ENCODE measurements around the gene ABCC8. TPM values are rescaled to one million over a fixed set of nuclear protein-coding genes. Genes with fewer than 3 reads are reported as not detected.
A peak's percentile ranks its signal among the peaks of the same experiment; 100 is the strongest.
"Not testable (repeated sequence)": the region's sequence is repeated elsewhere in the genome, so short reads cannot be mapped to it uniquely, and the experiment has no call there.

ABCC8 gene
- total RNA-seq, 1 experiment from 2014 or later = 0.47 TPM

- DNase-seq (ENCODE audit: low spot score) = no peak
- in situ Hi-C loops (cut with HindIII; ENCODE audit: low sequenced_read_pairs) = no loop called here
Observed at GRCh38 chr11:17443423-17443822, 33.2 kb downstream of the ABCC8 start.

- in situ Hi-C loops (cut with HindIII; ENCODE audit: low sequenced_read_pairs) = no loop called here
Observed at GRCh38 chr11:17443000-17443399, 33.6 kb downstream of the ABCC8 start.

GRCh38 chr11:17439316-17439782, 37.3 kb downstream of the ABCC8 start:
- in situ Hi-C loops (cut with HindIII; ENCODE audit: low sequenced_read_pairs) = no loop called here
- DNase-seq (ENCODE audit: low spot score) = no peak

More at GRCh38 chr11:17443000-17443399, 33.6 kb downstream of the ABCC8 start:
- peak; percentile 47 for DNase-seq (ENCODE audit: low spot score)

GRCh38 chr11:17437366-17437765, 39.3 kb downstream of the ABCC8 start:
- in situ Hi-C loops (cut with HindIII; ENCODE audit: low sequenced_read_pairs) = no loop called here

GRCh38 chr11:17434108-17434507, 42.5 kb downstream of the ABCC8 start:
- DNase-seq (ENCODE audit: low spot score) = no peak
- in situ Hi-C loops (cut with HindIII; ENCODE audit: low sequenced_read_pairs) = no loop called here

More at GRCh38 chr11:17437366-17437765, 39.3 kb downstream of the ABCC8 start:
- no peak for DNase-seq (ENCODE audit: low spot score)

GRCh38 chr11:17432002-17432401, 44.6 kb downstream of the ABCC8 start:
- DNase-seq (ENCODE audit: low spot score) = no peak
- in situ Hi-C loops (cut with HindIII; ENCODE audit: low sequenced_read_pairs) = no loop called here

GRCh38 chr11:17431139-17431538, 45.5 kb downstream of the ABCC8 start:
- in situ Hi-C loops (cut with HindIII; ENCODE audit: low sequenced_read_pairs) = no loop called here
- DNase-seq (ENCODE audit: low spot score) = no peak

- no peak for DNase-seq (ENCODE audit: low spot score)
- in situ Hi-C loops (cut with HindIII; ENCODE audit: low sequenced_read_pairs) = no loop called here
Observed at GRCh38 chr11:17430616-17431015, 46.0 kb downstream of the ABCC8 start.

- in situ Hi-C loops (cut with HindIII; ENCODE audit: low sequenced_read_pairs) = no loop called here
- no peak for DNase-seq (ENCODE audit: low spot score)
Observed at GRCh38 chr11:17428925-17429324, 47.7 kb downstream of the ABCC8 start.

- in situ Hi-C loops (cut with HindIII; ENCODE audit: low sequenced_read_pairs) = no loop called here
- no peak for DNase-seq (ENCODE audit: low spot score)
Observed at GRCh38 chr11:17428261-17428660, 48.4 kb downstream of the ABCC8 start.

GRCh38 chr11:17426233-17426632, 50.4 kb downstream of the ABCC8 start:
- not testable (repeated sequence) for DNase-seq (ENCODE audit: low spot score)

GRCh38 chr11:17423533-17424310, 52.9 kb downstream of the ABCC8 start:
- in situ Hi-C loops (cut with HindIII; ENCODE audit: low sequenced_read_pairs) = no loop called here
- no peak for DNase-seq (ENCODE audit: low spot score)

More at GRCh38 chr11:17426233-17426632, 50.4 kb downstream of the ABCC8 start:
- in situ Hi-C loops (cut with HindIII; ENCODE audit: low sequenced_read_pairs) = not testable (repeated sequence)

GRCh38 chr11:17421781-17422180, 54.9 kb downstream of the ABCC8 start:
- in situ Hi-C loops (cut with HindIII; ENCODE audit: low sequenced_read_pairs) = no loop called here

GRCh38 chr11:17418444-17419081, 58.1 kb downstream of the ABCC8 start:
- no peak for DNase-seq (ENCODE audit: low spot score)
- in situ Hi-C loops (cut with HindIII; ENCODE audit: low sequenced_read_pairs) = no loop called here

More at GRCh38 chr11:17421781-17422180, 54.9 kb downstream of the ABCC8 start:
- DNase-seq (ENCODE audit: low spot score) = peak; percentile 75

- in situ Hi-C loops (cut with HindIII; ENCODE audit: low sequenced_read_pairs) = no loop called here
- no peak for DNase-seq (ENCODE audit: low spot score)
Observed at GRCh38 chr11:17416492-17416891, 60.2 kb downstream of the ABCC8 start.

- in situ Hi-C loops (cut with HindIII; ENCODE audit: low sequenced_read_pairs) = no loop called here
- peak; percentile 93 for DNase-seq (ENCODE audit: low spot score)
Observed at GRCh38 chr11:17415523-17416104, 61.0 kb downstream of the ABCC8 start.

- in situ Hi-C loops (cut with HindIII; ENCODE audit: low sequenced_read_pairs) = no loop called here
- DNase-seq (ENCODE audit: low spot score) = no peak
Observed at GRCh38 chr11:17414992-17415391, 61.7 kb downstream of the ABCC8 start.

GRCh38 chr11:17414317-17414737, 62.3 kb downstream of the ABCC8 start:
- DNase-seq (ENCODE audit: low spot score) = no peak
- in situ Hi-C loops (cut with HindIII; ENCODE audit: low sequenced_read_pairs) = no loop called here

GRCh38 chr11:17413414-17414316, 63.0 kb downstream of the ABCC8 start:
- in situ Hi-C loops (cut with HindIII; ENCODE audit: low sequenced_read_pairs) = no loop called here
- no peak for DNase-seq (ENCODE audit: low spot score)

Data from G401 (cell line).